Measurements from ENCODE around the gene ATP2C2.
"Not testable (repeated sequence)": the region's sequence is repeated elsewhere in the genome, so short reads cannot be mapped to it uniquely, and the experiment has no call there.

The ATP2C2 gene

DNA sequence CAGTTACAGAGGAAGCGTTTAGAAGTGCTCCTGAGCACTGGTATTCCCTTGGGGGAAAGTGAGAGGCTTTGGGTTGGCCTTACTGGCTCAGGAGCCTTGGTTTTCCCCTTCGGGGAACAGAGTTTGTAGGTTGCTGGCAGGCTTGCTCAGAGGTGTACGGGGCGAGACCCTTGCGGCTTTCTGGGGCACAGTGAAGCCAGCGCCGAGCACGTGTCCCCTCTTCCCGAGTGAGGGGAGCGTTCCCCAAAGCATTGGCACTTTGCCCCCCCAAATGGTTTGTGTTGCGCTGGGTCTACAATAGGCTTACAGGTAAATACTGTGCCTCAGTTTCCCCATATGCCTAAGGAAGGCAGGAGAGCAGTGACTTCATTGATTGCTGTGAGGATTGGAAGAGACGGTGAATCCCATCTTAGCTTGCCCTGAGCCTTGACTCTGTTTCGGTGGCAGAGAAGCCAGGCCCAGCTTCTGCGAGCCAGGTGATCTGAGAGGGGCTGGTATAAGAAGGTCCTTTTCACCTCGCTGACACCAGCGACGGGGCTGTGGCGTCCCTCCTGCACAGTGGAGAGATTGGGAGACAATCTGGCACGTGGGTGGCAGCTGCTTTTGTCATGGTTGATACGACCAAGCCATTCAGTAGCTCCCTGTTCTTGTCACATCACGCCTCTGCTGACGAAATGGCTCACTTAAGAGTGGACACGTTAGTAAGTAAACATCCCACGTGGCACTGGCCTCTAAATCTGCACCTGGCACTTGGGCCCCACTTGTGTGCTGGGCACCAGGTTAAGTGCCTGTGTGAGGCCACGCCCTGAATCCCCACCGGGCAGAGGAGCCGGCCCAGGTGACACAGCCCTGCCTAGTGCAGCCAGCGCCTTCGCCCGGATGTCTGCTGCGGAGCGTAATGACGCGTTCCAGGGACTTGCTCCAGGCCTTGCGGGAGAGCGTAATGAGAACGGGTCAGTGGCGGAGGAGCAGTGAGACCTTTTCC is 81.1 kb downstream of the ATP2C2 start:
- TF ChIP-seq, protein P1, sequence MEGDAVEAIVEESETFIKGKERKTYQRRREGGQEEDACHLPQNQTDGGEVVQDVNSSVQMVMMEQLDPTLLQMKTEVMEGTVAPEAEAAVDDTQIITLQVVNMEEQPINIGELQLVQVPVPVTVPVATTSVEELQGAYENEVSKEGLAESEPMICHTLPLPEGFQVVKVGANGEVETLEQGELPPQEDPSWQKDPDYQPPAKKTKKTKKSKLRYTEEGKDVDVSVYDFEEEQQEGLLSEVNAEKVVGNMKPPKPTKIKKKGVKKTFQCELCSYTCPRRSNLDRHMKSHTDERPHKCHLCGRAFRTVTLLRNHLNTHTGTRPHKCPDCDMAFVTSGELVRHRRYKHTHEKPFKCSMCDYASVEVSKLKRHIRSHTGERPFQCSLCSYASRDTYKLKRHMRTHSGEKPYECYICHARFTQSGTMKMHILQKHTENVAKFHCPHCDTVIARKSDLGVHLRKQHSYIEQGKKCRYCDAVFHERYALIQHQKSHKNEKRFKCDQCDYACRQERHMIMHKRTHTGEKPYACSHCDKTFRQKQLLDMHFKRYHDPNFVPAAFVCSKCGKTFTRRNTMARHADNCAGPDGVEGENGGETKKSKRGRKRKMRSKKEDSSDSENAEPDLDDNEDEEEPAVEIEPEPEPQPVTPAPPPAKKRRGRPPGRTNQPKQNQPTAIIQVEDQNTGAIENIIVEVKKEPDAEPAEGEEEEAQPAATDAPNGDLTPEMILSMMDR (IDR thresholded peaks at IDR 0.05; ENCODE audit: insufficient read depth, low read length, poor library complexity, severe bottlenecking), result no peak
- TF ChIP-seq EZH2phosphoT487 (conservative IDR thresholded peaks at IDR 0.05; ENCODE audit: low read length), result no peak
- no peak overlapping the region for H3K9ac ChIP-seq (ENCODE audit: low read length)
- H3K27me3 ChIP-seq (ENCODE audit: low read length), result no peaks in the 10 kb centered on the region
- no peaks in the 10 kb centered on the region for H4K20me1 ChIP-seq (ENCODE audit: low read depth, low read length)
- H3K4me3 ChIP-seq (ENCODE audit: insufficient read depth, low read length, poor library complexity, severe bottlenecking), result no peak overlapping the region
- H3K36me3 ChIP-seq (ENCODE audit: low read length), result no peaks in the 10 kb centered on the region
- H3K9me3 ChIP-seq (ENCODE audit: insufficient read depth, low read length), result no peaks in the 10 kb centered on the region
- H2AFZ ChIP-seq (ENCODE audit: low read depth, low read length, severe bottlenecking), result no peak overlapping the region
- no peaks in the 10 kb centered on the region for H3F3A ChIP-seq (ENCODE audit: insufficient read depth)
- no peak overlapping the region for H3K27ac ChIP-seq (ENCODE audit: low read depth, low read length)
- H3K9me2 ChIP-seq (replicated peaks; ENCODE audit: insufficient read depth, low read length), result no peaks in the 10 kb centered on the region
- H3K79me2 ChIP-seq (ENCODE audit: insufficient read depth, low read length), result no peaks in the 10 kb centered on the region
- no peak overlapping the region for H3K4me2 ChIP-seq (ENCODE audit: low read depth, low read length, poor library complexity, severe bottlenecking)

DNA sequence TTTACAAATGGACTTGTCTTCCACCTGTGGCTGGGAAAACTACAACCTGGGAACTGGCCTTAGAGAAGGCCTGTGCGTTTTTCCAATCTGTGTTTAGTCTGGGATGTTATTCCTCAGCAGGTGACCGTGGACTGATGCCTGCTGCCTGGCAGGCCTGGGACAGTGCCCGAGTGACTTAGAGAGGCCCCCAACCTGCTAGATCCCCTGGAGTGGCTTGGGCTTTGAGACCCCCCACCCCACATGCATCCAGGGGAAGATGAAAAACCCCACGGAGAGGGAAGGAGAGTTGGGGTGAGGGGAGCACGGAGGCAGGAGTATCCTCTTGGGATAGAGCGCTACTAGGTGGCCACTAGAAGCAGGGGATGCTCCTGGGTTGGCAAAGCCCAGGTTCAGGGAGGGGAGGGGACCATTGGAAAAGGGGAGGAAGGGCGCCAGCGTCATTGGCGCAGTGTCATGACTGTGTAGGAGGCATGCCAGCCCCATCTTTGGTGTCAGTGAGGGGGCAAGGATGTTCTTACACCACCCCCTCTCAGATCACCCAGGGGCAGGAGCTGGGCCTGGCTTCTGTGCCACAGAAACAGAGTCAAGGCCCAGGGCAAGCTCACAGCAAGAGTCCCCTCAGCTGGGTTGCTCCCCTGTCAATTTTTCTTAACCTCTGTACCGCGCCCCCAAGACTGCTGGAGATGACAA is 82.0 kb downstream of the ATP2C2 start:
- Histone ChIP-seq H3K9ac (ENCODE audit: low read length) (no peak overlapping the region), H3K9me3 (ENCODE audit: insufficient read depth, low read length) (no peaks in the 10 kb centered on the region), H3K4me2 (ENCODE audit: low read depth, low read length, poor library complexity, severe bottlenecking) (no peak overlapping the region), H3K36me3 (ENCODE audit: low read length) (no peaks in the 10 kb centered on the region), H3K79me2 (ENCODE audit: insufficient read depth, low read length) (no peaks in the 10 kb centered on the region), H3K27me3 (ENCODE audit: low read length) (no peaks in the 10 kb centered on the region), H4K20me1 (ENCODE audit: low read depth, low read length) (no peaks in the 10 kb centered on the region), H3K27ac (ENCODE audit: low read depth, low read length) (no peak overlapping the region), H3F3A (ENCODE audit: insufficient read depth) (no peaks in the 10 kb centered on the region), H3K4me3 (ENCODE audit: insufficient read depth, low read length, poor library complexity, severe bottlenecking) (no peak overlapping the region), H3K9me2 (replicated peaks; ENCODE audit: insufficient read depth, low read length) (no peaks in the 10 kb centered on the region), H2AFZ (ENCODE audit: low read depth, low read length, severe bottlenecking) (no peak overlapping the region)
- TF ChIP-seq EZH2phosphoT487 (conservative IDR thresholded peaks at IDR 0.05; ENCODE audit: low read length), result no peak
- TF ChIP-seq, protein P1 (IDR thresholded peaks at IDR 0.05; ENCODE audit: insufficient read depth, low read length, poor library complexity, severe bottlenecking), result no peak

DNA sequence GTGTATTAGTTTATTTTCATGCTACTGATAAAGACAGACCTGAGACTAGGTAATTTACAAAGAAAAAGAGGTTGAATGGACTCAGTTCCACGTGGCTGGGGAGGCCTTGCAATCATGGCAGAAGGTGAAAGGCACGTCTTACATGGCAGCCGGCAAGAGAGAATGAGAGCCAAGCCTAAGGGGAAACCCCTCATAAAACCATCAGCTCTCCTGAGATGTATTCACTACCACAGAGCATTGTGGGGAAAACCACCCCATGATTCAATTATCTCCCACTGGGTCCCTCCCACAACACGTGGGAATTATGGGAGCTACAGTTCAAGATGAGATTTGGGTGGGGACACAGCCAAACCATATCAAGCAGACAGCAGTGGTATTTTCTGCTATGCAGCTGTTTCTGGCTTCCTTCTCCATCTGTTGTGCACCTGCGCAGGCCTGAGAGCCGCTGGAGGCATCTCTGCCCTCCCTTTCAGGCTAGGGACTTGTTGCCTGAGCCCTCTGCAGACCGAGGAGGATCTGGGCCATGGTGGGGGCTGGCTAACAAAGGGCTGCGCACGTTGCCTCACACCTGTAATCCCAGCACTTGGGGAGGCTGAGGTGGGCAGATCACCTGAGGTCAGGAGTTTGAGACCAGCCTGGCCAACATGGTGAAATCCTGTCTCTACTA is 82.8 kb downstream of the ATP2C2 start:
- not testable (repeated sequence) for H3K27ac ChIP-seq (ENCODE audit: low read depth, low read length); H3K27me3 ChIP-seq (ENCODE audit: low read length); H3K36me3 ChIP-seq (ENCODE audit: low read length); H2AFZ ChIP-seq (ENCODE audit: low read depth, low read length, severe bottlenecking); H3K79me2 ChIP-seq (ENCODE audit: insufficient read depth, low read length); H4K20me1 ChIP-seq (ENCODE audit: low read depth, low read length); H3K9me2 ChIP-seq (replicated peaks; ENCODE audit: insufficient read depth, low read length); H3K4me2 ChIP-seq (ENCODE audit: low read depth, low read length, poor library complexity, severe bottlenecking); H3K9ac ChIP-seq (ENCODE audit: low read length); H3F3A ChIP-seq (ENCODE audit: insufficient read depth); H3K4me3 ChIP-seq (ENCODE audit: insufficient read depth, low read length, poor library complexity, severe bottlenecking); H3K9me3 ChIP-seq (ENCODE audit: insufficient read depth, low read length)

All from SU-DHL-6 (cell line).